GM19099 (cell line): ENCODE results near the gene GGTA1.

Experiments
- POLR2A ChIP-seq: IDR thresholded peaks from 3 replicates; pipeline ENCODE4 v1.6.1; 2011; ENCODE audit warnings: low read depth; ENCODE audit not compliant: insufficient read length; ENCODE audit errors: extremely low read depth

GGTA1 gene

DNA sequence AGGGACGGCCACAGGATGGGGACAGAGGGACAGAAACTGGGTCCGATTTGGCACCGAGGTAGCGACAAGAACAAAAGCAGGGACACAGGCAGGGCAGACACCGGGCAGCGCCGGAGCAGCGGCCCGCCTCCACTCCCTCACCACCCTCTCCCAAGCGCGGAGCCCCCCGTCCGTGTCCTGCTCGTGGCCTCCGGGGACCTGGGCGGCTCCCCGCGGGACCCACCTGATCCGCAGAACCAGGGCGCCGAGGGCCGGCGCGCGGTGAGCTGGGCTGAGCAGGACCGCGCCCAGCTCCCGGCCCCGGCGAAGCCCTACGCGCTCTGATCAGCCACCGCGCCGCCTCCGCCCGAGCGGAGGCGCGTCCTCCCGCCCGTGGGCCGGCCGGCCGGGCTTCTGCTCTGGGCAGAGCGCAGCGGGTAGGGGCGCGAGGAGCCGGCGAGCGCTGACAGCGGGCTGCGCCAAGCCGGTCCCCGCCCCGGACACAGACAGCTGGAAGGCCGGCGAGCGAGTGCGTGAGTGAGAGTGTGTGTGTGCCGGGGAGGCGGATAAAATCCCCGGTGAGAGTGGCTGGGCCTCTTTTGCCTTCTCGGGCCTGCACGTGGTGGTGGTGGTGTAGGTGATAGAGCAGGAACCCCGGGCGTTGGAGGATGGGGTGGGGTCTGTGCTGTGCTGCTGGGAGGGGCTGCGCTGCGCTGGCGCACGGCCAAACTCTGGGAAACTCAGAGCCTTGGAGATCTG is at the start of gene GGTA1:
Gene GGTA1 (minus strand): TSS at position 418 of the 738 bp plus-strand sequence. CDS start 31,922 bp downstream, outside the sequence.
- TF ChIP-seq POLR2A: no peak

DNA sequence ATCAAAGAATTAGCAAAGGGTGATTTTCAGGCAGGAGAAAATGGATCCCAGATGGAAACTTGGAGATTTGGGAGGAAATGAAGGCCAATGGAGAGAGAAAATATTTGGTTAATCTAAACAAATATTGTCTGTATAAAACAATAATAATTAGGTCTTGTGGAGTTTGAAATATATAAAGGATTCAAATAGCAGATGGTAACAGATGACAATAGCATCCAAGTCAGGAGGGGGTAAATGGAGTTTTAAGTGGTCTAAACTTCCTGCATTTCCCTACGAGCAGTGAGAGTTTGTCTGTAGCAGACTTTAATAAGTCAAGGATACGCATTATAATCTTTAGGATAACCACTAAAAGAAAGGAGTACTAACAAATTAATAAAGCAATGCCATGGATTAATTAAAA is 49.0 kb upstream of the GGTA1 start:
- no peak for TF ChIP-seq POLR2A

- TF ChIP-seq POLR2A: no peak
Observed at GRCh38 chr9:121545875-121546423, 46.3 kb upstream of the GGTA1 start.

GRCh38 chr9:121545150-121545874 is 45.7 kb upstream of the GGTA1 start:
- no peak for TF ChIP-seq POLR2A

- no peak for TF ChIP-seq POLR2A
Observed at GRCh38 chr9:121542025-121542424, 42.4 kb upstream of the GGTA1 start.

DNA sequence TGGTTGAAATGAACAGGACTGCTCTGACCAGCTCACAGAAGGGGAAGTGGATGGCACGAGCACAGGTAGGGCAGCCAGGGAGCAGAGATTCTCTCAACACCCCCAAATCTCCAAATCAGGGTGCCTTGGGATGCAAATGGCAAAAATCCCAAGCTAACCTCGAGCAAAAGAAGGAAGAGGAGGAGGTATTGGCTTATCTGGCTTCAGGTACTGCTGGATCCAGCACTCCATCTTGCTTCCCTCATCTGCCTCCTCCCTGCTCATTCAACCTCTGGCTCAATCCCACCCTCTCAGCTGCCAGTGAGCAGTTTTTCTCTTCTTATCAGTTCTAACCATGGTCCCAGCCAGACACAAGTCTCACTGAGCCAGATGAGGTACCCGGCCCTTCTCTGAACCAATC is 41.6 kb upstream of the GGTA1 start:
- TF ChIP-seq POLR2A: no peak

GRCh38 chr9:121538221-121538620 is 38.6 kb upstream of the GGTA1 start:
- TF ChIP-seq POLR2A: no peak

DNA sequence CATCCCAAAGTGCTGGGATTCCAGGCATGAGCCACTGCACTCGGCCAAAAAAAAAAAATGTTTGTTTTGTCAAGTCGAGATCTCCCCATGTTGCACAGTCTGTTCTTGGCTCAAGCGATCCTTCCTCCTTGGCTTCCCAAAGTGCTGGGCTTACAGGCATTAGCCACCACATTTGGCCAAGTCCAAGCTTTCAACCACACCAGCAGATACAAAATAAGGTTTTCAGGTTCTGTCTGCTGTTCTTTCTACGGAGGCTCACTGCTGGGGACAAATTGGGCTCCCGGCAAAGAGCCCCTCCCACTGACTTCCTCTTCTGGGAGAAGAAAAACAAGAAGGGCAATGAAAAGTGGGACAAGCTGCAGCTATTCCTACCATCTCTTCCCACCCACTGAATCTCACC is 37.6 kb upstream of the GGTA1 start:
- no peak for TF ChIP-seq POLR2A

DNA sequence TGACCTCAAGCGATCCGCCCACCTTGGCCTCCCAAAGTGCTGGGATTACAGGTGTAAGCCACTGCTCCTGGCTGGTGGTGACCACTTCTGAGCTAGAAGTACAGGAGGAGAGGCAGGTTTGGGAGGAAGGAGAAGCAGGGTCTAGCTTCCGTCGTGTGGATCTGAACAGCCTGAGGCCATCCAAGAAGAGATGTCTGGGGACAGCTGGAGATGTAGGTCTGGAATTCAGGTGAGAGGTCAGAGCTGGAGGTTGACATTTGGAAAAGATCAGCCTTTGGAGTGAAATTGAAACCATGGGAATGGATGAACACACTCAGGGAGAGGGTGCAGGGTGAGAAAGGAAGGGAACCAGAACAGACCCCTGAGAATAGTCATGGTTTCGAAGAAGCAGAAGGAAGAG is 33.2 kb upstream of the GGTA1 start:
- TF ChIP-seq POLR2A: no peak

DNA sequence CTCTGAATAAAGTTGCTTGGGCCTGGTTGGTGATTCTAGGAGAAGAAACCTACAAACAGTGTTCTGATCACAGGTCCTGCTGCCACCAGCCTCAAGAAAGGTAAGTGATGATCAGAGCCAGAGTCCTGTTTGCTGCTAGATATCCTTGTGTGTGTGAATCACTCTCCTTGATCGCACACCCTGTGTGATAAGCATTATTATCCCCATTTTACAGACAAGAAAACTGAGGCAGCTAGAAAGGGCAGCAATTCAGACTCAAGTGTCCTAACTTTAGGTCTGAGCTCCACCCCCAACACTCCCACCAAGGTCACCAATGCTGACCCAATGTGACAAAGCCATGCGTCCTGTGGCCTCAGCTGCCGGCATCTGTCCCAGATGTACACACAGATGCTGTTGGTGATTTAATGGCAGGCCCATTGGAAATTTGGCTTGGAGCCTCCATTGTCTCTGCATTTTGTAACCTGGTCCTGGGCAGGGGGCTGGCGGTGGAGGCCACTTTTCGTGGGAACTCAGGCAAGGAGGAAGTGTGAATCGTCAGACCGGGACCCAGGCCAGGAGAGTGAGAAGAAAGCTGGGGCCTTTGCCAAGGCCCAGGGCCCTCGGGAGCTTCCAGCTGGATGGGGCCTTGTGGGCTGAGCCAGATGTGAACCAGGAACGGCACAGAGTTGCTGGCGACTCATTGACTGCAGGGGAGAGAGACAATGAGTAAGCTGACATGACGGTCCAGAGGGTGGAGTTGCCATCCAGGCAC is 29.8 kb upstream of the GGTA1 start:
- no peak for TF ChIP-seq POLR2A

- TF ChIP-seq POLR2A: no peak
Observed at GRCh38 chr9:121528642-121529041, 29.0 kb upstream of the GGTA1 start.

DNA sequence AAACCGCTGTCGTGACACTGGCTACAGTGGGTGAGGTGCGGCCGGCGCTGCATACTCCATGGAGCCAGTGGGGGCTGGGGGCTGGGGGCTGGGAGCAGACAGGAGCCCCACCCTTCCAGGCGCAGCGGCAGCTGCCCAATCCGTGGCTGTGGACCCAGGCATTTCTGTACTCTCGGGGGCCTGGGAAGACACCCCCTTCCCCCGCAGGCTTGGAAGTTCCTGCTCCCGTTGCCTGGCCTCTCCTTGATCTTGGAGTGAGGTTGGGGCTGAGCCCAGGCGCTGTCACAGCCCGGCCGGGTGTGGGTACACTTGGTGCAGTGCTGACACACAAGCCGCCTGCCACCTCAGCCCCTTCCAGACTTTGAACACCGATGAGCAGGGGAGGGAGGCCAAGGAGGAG is 27.7 kb upstream of the GGTA1 start:
- TF ChIP-seq POLR2A: no peak

GRCh38 chr9:121518634-121519033 is 19.0 kb upstream of the GGTA1 start:
- no peak for TF ChIP-seq POLR2A

- TF ChIP-seq POLR2A: no peak
Observed at GRCh38 chr9:121510766-121511550, 11.3 kb upstream of the GGTA1 start.

DNA sequence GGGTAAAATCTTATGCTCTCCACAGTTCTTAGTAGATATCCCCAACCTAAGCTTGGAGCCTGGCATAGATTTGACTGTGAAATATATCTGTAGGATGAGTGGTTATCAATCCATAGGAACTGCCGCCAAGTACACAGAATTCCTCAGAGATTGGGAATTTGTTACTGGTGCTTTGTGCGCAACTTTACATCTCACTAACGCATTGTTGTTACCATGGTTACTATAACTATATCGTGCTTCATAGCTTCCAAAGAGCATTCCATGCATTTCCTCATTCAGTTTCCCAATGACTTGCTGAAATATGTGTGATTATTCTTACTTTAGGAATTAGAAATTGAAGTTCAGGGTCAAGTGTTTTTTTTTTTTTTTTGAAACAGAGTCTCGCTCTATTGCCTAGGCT is 9.5 kb upstream of the GGTA1 start:
- no peak for TF ChIP-seq POLR2A
